ENCODE results near the gene UBE2E3.

GRCh38 chr2:180966378-180966777, 14.0 kb upstream of the UBE2E3 start:
- TF ChIP-seq SPEN (CRISPR knock-in tag; IDR thresholded peaks at IDR 0.05; ENCODE audit: low read depth) (no peak), JUN (CRISPR knock-in tag; IDR thresholded peaks at IDR 0.05) (no peak), MIER3 (CRISPR knock-in tag; IDR thresholded peaks at IDR 0.05; ENCODE audit: borderline replicate concordance) (no peak), RAD21 (CRISPR knock-in tag; IDR thresholded peaks at IDR 0.05) (no peak), ETS1 (CRISPR knock-in tag; IDR thresholded peaks at IDR 0.05) (no peak), ZBED4 (CRISPR knock-in tag; IDR thresholded peaks at IDR 0.05; ENCODE audit: borderline replicate concordance) (no peak), ZBTB26 (CRISPR knock-in tag; IDR thresholded peaks at IDR 0.05; ENCODE audit: borderline replicate concordance) (no peak), CTCF (CRISPR knock-in tag; IDR thresholded peaks at IDR 0.05) (no peak), SUZ12 (IDR thresholded peaks at IDR 0.05; ENCODE audit: low read depth, low read length) (no peak), ZFP82 (CRISPR knock-in tag; IDR thresholded peaks at IDR 0.05; ENCODE audit: borderline replicate concordance) (no peak), IKZF1 (IDR thresholded peaks at IDR 0.05) (no peak), CREM (IDR thresholded peaks at IDR 0.05) (no peak), CREM (CRISPR knock-in tag; IDR thresholded peaks at IDR 0.05) (no peak), NFRKB (IDR thresholded peaks at IDR 0.05) (no peak)
